ENCODE measurements around the gene GAGE2A. TPM values are rescaled to one million over a fixed set of nuclear protein-coding genes. Genes with fewer than 3 reads are reported as not detected.
"Not testable (repeated sequence)": the region's sequence is repeated elsewhere in the genome, so short reads cannot be mapped to it uniquely, and the experiment has no call there.

The GAGE2A gene, protein sequence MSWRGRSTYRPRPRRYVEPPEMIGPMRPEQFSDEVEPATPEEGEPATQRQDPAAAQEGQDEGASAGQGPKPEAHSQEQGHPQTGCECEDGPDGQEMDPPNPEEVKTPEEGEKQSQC
- under 1 TPM in 1 of 6 donors, not detected in 5; 0.82 TPM for total RNA-seq
- not detected for polyA plus RNA-seq

DNA sequence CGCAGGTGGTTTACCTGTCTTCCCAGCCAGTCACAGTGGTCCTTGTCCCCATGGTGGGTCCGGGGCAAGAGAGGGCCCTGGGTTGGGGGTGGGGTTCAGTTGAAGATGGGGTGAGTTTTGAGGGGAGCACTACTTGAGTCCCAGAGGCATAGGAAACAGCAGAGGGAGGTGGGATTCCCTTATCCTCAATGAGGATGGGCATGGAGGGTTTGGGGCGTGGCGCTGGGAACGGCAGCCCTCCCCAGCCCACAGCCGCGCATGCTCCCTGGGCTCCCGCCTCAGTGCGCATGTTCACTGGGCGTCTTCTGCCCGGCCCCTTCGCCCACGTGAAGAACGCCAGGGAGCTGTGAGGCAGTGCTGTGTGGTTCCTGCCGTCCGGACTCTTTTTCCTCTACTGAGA, at the start of gene GAGE2A:
Gene GAGE2A (plus strand): TSS at position 301 of the 400 bp plus-strand sequence. CDS start 1,155 bp downstream, outside the sequence.
- H3K27me3 ChIP-seq; H3K36me3 ChIP-seq; H3K9me3 ChIP-seq; FAIRE-seq; intact Hi-C loops (cut with DNase I); H3K4me1 ChIP-seq; H3K27ac ChIP-seq; H3K4me3 ChIP-seq; ATAC-seq; DNase-seq: not testable (repeated sequence)
- no CpG with 5 or more reads among the region's 16 CpGs for WGBS, 2 donors

DNA sequence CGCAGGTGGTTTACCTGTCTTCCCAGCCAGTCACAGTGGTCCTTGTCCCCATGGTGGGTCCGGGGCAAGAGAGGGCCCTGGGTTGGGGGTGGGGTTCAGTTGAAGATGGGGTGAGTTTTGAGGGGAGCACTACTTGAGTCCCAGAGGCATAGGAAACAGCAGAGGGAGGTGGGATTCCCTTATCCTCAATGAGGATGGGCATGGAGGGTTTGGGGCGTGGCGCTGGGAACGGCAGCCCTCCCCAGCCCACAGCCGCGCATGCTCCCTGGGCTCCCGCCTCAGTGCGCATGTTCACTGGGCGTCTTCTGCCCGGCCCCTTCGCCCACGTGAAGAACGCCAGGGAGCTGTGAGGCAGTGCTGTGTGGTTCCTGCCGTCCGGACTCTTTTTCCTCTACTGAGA, 47.9 kb upstream of the GAGE2A start, which contains the start of gene GAGE12D:
Gene GAGE12D (plus strand): TSS at position 301 of the 400 bp plus-strand sequence. CDS start 1,155 bp downstream, outside the sequence.
- H3K36me3 ChIP-seq; ATAC-seq; H3K27me3 ChIP-seq; DNase-seq; H3K27ac ChIP-seq; H3K4me3 ChIP-seq; H3K9me3 ChIP-seq; H3K4me1 ChIP-seq; intact Hi-C loops (cut with DNase I); FAIRE-seq: not testable (repeated sequence)
- no CpG with 5 or more reads among the region's 16 CpGs for WGBS, 2 donors

- H3K27ac ChIP-seq; FAIRE-seq; ATAC-seq; DNase-seq; H3K36me3 ChIP-seq; intact Hi-C loops (cut with DNase I); H3K27me3 ChIP-seq; H3K9me3 ChIP-seq; H3K4me1 ChIP-seq; H3K4me3 ChIP-seq: not testable (repeated sequence)
- no CpG with 5 or more reads among the region's 16 CpGs for WGBS, 2 donors
These were observed 38.3 kb upstream of the GAGE2A start, which contains the start of gene GAGE12E for GRCh38 chrX:49550989-49551388. Gene GAGE12E, plus strand, starts transcription at chrX:49551289. Its CDS starts 1,155 bp downstream, at chrX:49552444.

DNA sequence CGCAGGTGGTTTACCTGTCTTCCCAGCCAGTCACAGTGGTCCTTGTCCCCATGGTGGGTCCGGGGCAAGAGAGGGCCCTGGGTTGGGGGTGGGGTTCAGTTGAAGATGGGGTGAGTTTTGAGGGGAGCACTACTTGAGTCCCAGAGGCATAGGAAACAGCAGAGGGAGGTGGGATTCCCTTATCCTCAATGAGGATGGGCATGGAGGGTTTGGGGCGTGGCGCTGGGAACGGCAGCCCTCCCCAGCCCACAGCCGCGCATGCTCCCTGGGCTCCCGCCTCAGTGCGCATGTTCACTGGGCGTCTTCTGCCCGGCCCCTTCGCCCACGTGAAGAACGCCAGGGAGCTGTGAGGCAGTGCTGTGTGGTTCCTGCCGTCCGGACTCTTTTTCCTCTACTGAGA, 28.8 kb upstream of the GAGE2A start, which contains the start of gene GAGE12F:
Gene GAGE12F (plus strand): TSS at position 301 of the 400 bp plus-strand sequence. CDS start 1,155 bp downstream, outside the sequence.
- H3K27ac ChIP-seq; H3K4me1 ChIP-seq; intact Hi-C loops (cut with DNase I); H3K4me3 ChIP-seq; FAIRE-seq; H3K27me3 ChIP-seq; ATAC-seq; H3K9me3 ChIP-seq; DNase-seq; H3K36me3 ChIP-seq: not testable (repeated sequence)
- no CpG with 5 or more reads among the region's 16 CpGs for WGBS, 2 donors

- ATAC-seq, FAIRE-seq: not testable (repeated sequence)
- peak in 3 of 6 donors; percentile 5 to 31 (median 10) for DNase-seq
These were observed 20.6 kb upstream of the GAGE2A start for GRCh38 chrX:49568728-49569127.

GRCh38 chrX:49569152-49569551, 20.1 kb upstream of the GAGE2A start:
- H3K9me3 ChIP-seq; H3K27ac ChIP-seq; ATAC-seq; H3K4me3 ChIP-seq; intact Hi-C loops (cut with DNase I); H3K27me3 ChIP-seq; H3K4me1 ChIP-seq; H3K36me3 ChIP-seq; FAIRE-seq: not testable (repeated sequence)
- peak in 2 of 6 donors; percentile 7 for DNase-seq
- WGBS, 2 donors = no CpG with 5 or more reads among the region's 13 CpGs

More at GRCh38 chrX:49568728-49569127, 20.6 kb upstream of the GAGE2A start:
- H3K27ac ChIP-seq; H3K27me3 ChIP-seq; H3K4me1 ChIP-seq; H3K36me3 ChIP-seq; intact Hi-C loops (cut with DNase I); H3K4me3 ChIP-seq; H3K9me3 ChIP-seq: not testable (repeated sequence)
- no CpG with 5 or more reads among the region's 11 CpGs for WGBS, 2 donors

DNA sequence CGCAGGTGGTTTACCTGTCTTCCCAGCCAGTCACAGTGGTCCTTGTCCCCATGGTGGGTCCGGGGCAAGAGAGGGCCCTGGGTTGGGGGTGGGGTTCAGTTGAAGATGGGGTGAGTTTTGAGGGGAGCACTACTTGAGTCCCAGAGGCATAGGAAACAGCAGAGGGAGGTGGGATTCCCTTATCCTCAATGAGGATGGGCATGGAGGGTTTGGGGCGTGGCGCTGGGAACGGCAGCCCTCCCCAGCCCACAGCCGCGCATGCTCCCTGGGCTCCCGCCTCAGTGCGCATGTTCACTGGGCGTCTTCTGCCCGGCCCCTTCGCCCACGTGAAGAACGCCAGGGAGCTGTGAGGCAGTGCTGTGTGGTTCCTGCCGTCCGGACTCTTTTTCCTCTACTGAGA, 19.2 kb upstream of the GAGE2A start, which contains the start of gene GAGE12G:
Gene GAGE12G (plus strand): TSS at position 301 of the 400 bp plus-strand sequence. CDS start 1,155 bp downstream, outside the sequence.
- H3K36me3 ChIP-seq; H3K27ac ChIP-seq; H3K9me3 ChIP-seq; ATAC-seq; DNase-seq; H3K27me3 ChIP-seq; H3K4me1 ChIP-seq; H3K4me3 ChIP-seq; intact Hi-C loops (cut with DNase I); FAIRE-seq: not testable (repeated sequence)
- no CpG with 5 or more reads among the region's 16 CpGs for WGBS, 2 donors

- H3K27ac ChIP-seq; ATAC-seq; H3K27me3 ChIP-seq; FAIRE-seq; H3K4me3 ChIP-seq; DNase-seq; H3K36me3 ChIP-seq; H3K4me1 ChIP-seq; intact Hi-C loops (cut with DNase I); H3K9me3 ChIP-seq: not testable (repeated sequence)
- no CpG with 5 or more reads among the region's 16 CpGs for WGBS, 2 donors
These were observed 9.6 kb upstream of the GAGE2A start, which contains the start of gene GAGE12H for GRCh38 chrX:49579649-49580048. Gene GAGE12H, plus strand, starts transcription at chrX:49579949. Its CDS starts 1,155 bp downstream, at chrX:49581104.

DNA sequence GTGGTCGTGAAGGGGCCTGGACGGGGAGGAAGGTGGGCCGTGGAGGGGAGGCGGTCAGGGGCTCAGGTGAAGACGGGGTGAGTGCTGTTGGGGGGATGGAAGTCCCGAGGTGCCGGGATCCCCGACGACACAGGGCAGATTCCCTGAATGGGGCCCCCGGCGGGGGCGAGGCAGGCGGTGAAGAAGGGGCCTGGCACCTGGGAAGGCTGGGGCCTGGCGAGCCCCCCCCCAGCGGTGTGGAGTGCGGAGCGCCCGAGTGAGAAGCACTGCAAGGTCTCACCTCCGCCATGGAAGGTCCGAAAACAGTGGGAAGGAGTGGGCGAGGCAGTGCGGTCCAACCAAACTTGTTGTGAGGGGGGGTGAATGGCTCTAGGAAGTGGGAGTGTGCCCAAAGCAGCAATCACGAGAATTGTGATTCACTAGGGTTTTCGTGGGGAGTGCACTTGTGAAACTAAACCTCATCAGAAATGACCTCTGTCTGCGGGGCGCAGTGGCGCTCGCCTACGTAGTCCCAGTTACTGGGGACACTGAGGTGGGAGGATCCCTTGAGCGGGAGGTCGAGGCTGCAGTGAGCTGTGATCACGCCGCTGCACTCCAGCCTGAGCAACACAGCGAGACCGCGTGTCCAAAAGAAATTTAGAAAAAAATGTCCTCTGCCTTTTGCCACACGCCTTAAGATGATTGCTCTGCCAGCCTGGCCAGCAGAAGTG, 628 bp downstream of the GAGE2A start:
- DNase-seq = peak in 5 of 6 donors; percentile 1 to 87 (median 36)
- WGBS, 2 donors = 85 to 86% methylated on average over 24 of the region's 37 CpGs
- H3K27me3 ChIP-seq; H3K27ac ChIP-seq; H3K4me1 ChIP-seq; ATAC-seq; intact Hi-C loops (cut with DNase I); H3K9me3 ChIP-seq; H3K36me3 ChIP-seq; FAIRE-seq; H3K4me3 ChIP-seq: not testable (repeated sequence)

DNA sequence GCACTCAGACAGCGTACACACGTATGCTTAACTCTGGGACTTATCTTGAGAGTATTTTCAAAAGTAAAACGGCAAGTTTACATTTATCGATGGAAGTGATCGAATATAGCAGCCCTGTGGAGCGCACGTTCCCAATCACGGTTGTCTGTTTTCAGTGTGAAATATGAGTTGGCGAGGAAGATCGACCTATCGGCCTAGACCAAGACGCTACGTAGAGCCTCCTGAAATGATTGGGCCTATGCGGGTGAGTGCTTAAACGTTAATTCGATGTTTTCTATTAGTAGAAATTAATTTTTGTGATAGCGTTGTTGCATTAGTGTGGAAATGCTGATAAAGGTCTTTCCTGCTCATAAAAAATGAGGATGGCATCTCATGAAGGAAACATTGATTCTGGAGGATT, 1.2 kb downstream of the GAGE2A start:
- ATAC-seq, FAIRE-seq: not testable (repeated sequence)
- WGBS, 2 donors = 85 to 87% methylated on average over 10 to 11 of the region's 17 CpGs

GRCh38 chrX:49598720-49599119, 9.4 kb downstream of the GAGE2A start, which contains the start of gene GAGE1:
Gene GAGE1, plus strand, starts transcription at chrX:49599020. Its CDS starts 1,155 bp downstream, at chrX:49600175.
- H3K4me3 ChIP-seq; ATAC-seq; H3K9me3 ChIP-seq; intact Hi-C loops (cut with DNase I); H3K36me3 ChIP-seq; FAIRE-seq; H3K4me1 ChIP-seq; H3K27ac ChIP-seq; H3K27me3 ChIP-seq; DNase-seq: not testable (repeated sequence)
- no CpG with 5 or more reads among the region's 16 CpGs for WGBS, 2 donors

More for the DNA sequence above, 1.2 kb downstream of the GAGE2A start:
- DNase-seq; H3K9me3 ChIP-seq; H3K4me3 ChIP-seq; H3K36me3 ChIP-seq; H3K27ac ChIP-seq; H3K27me3 ChIP-seq; H3K4me1 ChIP-seq; intact Hi-C loops (cut with DNase I): not testable (repeated sequence)

Data from pancreas (tissue), 10 donors.